GM18951 (cell line): ENCODE results near the gene PLAGL2.
"Not testable (repeated sequence)": the region's sequence is repeated elsewhere in the genome, so short reads cannot be mapped to it uniquely, and the experiment has no call there.

Source experiments
- POLR2A ChIP-seq: IDR thresholded peaks from 4 replicates; pipeline ENCODE4 v1.6.1; 2011; ENCODE audit warnings: mild to moderate bottlenecking; ENCODE audit not compliant: insufficient read length, insufficient read depth; ENCODE audit errors: extremely low read depth
- in situ Hi-C: fragments of 300-500 bp; cut with MboI; formaldehyde crosslinking; loops from one replicate; pipeline ENCODE4 v1.12.0; 2022; ENCODE audit warnings: low sequenced_read_pairs, mixed read lengths, inconsistent platforms; ENCODE audit not compliant: unreplicated experiment

Gene PLAGL2, protein sequence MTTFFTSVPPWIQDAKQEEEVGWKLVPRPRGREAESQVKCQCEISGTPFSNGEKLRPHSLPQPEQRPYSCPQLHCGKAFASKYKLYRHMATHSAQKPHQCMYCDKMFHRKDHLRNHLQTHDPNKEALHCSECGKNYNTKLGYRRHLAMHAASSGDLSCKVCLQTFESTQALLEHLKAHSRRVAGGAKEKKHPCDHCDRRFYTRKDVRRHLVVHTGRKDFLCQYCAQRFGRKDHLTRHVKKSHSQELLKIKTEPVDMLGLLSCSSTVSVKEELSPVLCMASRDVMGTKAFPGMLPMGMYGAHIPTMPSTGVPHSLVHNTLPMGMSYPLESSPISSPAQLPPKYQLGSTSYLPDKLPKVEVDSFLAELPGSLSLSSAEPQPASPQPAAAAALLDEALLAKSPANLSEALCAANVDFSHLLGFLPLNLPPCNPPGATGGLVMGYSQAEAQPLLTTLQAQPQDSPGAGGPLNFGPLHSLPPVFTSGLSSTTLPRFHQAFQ

DNA sequence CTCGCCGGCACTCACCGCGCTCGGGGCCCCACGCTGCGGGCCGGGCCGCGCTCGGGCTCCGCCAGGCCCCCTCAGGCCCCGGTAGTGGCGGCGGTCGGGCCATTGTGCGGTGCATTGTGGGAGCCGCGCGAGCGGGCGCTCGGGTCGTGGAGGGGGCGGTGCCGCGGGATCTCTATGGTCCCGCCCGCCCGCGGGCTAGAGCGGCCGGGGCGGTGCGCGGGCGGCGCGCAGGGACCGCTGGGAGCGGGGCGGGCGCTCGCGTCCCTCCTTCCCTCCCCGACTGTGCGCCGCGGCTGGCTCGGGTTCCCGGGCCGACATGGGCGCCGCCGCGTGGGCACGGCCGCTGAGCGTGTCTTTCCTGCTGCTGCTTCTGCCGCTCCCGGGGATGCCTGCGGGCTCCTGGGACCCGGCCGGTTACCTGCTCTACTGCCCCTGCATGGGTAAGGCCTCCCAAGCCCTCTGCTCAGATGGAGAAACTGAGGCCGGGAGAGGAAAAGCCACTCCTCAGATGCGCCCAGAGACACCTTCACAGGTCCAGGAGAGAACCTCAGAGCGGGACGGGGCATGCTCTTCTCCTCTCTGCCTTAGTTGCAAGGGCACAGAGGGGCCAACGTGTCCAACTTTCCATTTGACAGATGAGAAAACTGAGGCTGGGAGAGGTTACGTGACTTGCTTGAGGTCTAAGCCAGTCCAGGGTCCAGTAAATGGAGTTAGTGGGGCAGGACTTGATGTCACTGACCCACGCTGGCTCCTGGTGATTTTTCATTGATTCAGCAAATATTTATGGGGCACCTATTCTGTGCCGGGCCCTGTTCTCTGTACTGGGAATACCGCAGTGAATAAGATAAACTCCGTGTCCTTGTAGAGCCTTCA, at the start of gene PLAGL2, which contains the start of gene POFUT1:
PLAGL2 (minus strand) TSS at position 118 of the 873 bp plus-strand sequence. CDS start 5,565 bp downstream, outside the sequence.
POFUT1 (plus strand) TSS at position 255 of the 873 bp plus-strand sequence; CDS start at position 317, 62 bp downstream.
- in situ Hi-C loops = no loop called here
- TF ChIP-seq POLR2A = peak; percentile 90

DNA sequence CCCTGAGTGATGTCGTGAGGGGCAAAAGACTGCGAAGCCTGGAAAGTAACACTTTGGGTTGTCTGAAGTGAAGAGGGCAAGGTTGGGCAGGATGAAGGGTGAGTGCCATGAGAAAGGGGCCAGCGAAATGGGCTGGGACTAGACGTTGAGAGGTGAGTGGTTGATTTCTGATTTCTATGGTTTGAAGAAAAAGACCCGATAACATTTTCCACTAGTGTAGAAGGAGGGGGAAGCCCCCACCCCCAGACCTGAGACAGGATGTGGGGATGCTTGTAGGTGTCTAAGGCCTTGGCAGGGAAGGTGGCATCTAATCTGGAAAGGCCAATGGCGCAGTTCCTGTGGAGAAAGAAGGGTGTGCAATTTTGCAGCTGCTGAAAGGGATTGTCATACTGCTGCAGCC, 44.6 kb upstream of the PLAGL2 start:
- in situ Hi-C loops = no loop called here
- no peak for TF ChIP-seq POLR2A

DNA sequence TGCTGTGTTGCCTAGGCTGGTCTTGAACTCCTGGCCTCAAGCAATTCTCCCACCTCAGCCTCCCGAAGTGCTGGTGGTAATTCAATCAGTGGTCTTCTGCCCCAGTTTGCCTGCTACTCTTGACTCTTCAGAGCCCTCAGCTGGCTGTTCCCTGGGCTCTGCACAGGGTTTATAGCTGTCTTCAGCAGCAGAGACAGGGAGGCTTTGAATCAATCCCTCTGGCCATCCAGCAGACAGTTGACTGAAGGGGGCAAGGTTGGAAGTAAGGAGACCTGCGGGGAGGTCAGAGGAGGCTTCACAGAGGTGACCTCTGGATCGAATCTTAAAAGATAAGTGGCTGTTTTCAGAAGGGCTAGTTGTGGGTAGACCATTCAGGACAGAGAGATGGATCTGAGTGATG, 43.9 kb upstream of the PLAGL2 start:
- TF ChIP-seq POLR2A = no peak

DNA sequence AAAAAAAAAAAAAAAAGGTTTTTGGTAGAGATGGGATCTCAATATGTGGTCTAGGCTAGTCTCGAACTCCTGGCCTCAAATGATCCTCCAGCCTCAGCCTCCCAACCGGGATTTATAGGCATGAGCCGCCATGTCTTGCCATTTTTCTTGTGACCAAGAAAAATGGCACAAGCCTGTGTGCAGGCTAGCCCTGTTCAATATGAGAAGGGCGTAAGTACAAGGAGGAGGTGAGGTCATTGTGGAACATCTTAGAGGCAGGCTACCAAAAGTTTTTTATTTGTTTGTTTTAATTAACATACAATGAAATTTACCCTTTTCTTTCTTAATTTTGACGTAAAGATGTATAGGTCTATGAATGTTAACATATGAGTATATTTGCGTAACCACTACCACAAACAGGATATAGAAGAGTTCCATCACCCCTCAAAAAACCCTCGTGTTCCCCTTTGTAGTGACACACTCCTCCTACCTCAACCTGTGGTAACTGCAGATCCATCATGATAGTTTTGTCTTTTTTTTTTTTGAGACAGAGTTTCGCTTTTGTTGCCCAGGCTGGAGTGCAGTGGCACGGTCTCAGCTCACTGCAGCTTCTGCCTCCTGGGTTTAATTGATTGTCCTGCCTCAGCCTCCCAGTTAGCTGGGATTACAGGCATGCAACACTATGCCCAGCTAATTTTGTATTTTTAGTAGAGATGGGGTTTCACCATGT, 41.6 kb upstream of the PLAGL2 start:
- TF ChIP-seq POLR2A = no peak
- in situ Hi-C loops = no loop called here

More for the DNA sequence above, 43.9 kb upstream of the PLAGL2 start:
- in situ Hi-C loops = no loop called here

DNA sequence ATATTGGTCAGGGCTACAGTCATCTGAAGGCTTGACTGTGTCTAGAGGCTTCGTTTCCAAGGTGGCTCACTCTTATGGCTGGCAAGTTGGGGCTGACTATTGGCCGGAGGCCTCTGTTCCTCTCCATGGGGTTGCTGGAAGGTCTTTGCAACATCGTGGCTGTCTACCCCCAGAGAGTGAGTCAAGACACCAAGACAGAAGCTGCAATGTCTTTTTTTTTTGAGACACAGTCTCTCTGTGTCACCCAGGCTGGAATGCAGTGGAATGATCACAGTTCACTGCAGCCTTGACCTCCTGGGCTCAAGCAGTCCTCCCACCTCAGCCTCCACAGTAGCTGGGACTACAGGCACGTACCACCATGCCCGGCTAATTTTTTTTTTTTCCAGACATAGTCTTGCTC, 40.5 kb upstream of the PLAGL2 start:
- in situ Hi-C loops = no loop called here
- TF ChIP-seq POLR2A = no peak

- in situ Hi-C loops = not testable (repeated sequence)
Observed at GRCh38 chr20:32246208-32246607, 38.7 kb upstream of the PLAGL2 start.

GRCh38 chr20:32244959-32245358, 37.4 kb upstream of the PLAGL2 start:
- in situ Hi-C loops = no loop called here
- no peak for TF ChIP-seq POLR2A

GRCh38 chr20:32244150-32244823, 36.7 kb upstream of the PLAGL2 start:
- in situ Hi-C loops = no loop called here
- no peak for TF ChIP-seq POLR2A

DNA sequence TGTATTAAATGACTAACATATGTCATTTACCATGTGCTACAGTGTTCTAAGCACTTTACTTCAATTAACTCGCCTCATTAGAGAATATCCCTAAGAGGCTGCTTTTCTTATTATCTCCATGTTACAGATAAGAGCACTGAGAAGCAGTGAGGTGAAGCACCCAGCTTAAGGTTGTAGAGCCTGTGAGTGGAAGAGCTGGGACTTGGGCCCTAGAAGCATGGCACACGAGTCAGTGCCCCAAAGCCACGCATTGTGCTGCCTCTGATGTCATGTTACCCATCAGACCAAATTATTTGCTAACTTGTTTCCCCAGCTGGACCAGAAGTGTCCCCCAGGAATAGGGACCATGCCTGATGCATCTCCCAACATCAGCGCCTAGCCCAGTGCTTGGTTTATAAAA, 34.3 kb upstream of the PLAGL2 start:
- TF ChIP-seq POLR2A = no peak
- in situ Hi-C loops = no loop called here

DNA sequence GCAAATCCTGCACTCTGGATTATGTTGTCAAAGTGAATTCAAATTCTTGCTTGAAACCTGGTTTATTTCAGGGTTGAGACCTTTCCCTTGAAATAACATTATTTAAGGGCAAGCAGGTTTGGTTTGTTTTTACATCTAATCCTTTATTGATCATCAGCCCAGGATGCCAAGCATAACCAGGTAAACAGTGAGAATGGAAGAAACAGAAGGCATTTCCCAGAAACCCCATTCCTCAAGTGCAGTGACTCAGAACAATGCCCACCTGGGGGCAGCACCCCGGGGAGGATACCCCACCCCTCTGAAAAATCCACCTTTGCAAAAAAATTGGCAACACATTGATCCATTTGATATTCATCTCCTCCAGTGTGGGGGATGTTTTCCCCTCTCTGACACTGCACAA, 32.7 kb upstream of the PLAGL2 start:
- no peak for TF ChIP-seq POLR2A

DNA sequence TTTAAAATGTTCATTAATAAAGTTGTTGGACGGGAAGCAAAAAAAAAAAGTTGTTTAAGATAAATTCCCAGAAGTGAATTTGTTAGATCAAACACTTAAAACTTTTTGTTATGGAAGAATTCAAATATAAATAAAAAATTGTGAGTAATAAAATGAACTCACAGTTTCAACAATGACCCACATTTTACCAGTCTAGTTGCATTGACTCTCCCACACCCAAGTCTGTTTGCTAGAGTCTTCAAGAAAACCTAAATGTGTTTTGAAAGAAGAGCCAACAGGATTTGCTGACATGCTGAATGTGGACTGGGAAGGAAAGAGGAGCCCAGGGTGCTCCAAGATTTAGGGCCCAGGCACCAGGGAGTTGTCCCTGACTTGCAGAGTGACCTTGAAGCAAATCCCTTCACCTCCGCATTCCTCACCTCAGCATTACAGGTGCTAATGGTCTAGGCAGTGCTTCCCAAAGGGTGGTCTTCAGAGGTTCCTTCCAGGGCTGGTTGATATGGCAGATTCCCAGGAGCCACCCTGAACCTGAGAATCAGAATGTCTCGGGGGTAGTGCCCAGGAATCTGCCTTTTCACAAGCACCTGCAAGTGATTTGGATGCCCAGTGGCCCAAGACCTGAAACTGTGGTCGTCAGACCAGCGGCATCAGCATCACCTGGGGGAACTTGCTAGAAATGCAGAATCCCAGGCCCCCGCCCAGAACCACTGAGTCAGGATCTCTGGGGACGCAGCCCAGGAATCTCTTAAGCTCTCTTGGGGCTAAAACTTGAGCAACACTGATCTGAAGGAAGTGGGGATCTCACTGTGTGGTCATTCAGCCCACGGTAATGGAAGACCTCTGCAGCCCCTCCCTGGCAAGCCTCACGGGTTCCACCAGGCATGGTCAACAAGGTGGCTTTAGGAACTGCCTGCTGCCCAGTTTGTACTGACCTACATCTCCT, 31.2 kb upstream of the PLAGL2 start:
- in situ Hi-C loops = no loop called here
- TF ChIP-seq POLR2A = no peak

More for the DNA sequence above, 32.7 kb upstream of the PLAGL2 start:
- in situ Hi-C loops = no loop called here
